NT2/D1 (cell line): Measurements from ENCODE around the gene GNB2.
"Not testable (repeated sequence)": the region's sequence is repeated elsewhere in the genome, so short reads cannot be mapped to it uniquely, and the experiment has no call there.

Experiments used
- DNase-seq: peaks from one replicate; pipeline ENCODE4 v3.0.0-alpha.2; 2011; ENCODE audit warnings: low read depth, low spot score
- H3K27me3 ChIP-seq: 2 replicates; pipeline ENCODE4 v1.6.0; 2011; ENCODE audit warnings: mild to moderate bottlenecking; ENCODE audit not compliant: insufficient read length, insufficient read depth
- H3K36me3 ChIP-seq: 2 replicates; pipeline ENCODE4 v1.6.1; 2011; ENCODE audit warnings: mild to moderate bottlenecking, low read length, mixed read lengths; ENCODE audit not compliant: insufficient read depth, insufficient read length
- H3K4me1 ChIP-seq: 2 replicates; pipeline ENCODE4 v1.5.1; 2011; ENCODE audit not compliant: insufficient read depth, insufficient read length
- H3K4me3 ChIP-seq: 2 replicates; pipeline ENCODE4 v1.5.1; 2011; ENCODE audit warnings: low read depth; ENCODE audit not compliant: insufficient read length
- H3K9ac ChIP-seq: 2 replicates; pipeline ENCODE4 v1.6.0; 2011; ENCODE audit warnings: low read depth; ENCODE audit not compliant: insufficient read length
- H3K9me3 ChIP-seq: 2 replicates; pipeline ENCODE4 v1.5.1; 2011; ENCODE audit warnings: mild to moderate bottlenecking, low read length; ENCODE audit not compliant: insufficient read depth
- SUZ12 ChIP-seq: IDR thresholded peaks from 2 replicates; pipeline ENCODE4 v1.6.1; 2011; ENCODE audit not compliant: insufficient read length, insufficient read depth; ENCODE audit errors: extremely low read depth
- YY1 ChIP-seq: IDR thresholded peaks from 2 replicates; pipeline ENCODE4 v1.6.1; 2011; ENCODE audit not compliant: insufficient read length, insufficient read depth
- ZNF274 ChIP-seq: IDR thresholded peaks from 2 replicates; pipeline ENCODE4 v1.6.1; 2011; ENCODE audit warnings: mild to moderate bottlenecking, low read depth, low read length

GNB2 gene

GRCh38 chr7:100711369-100711768 is 37.8 kb downstream of the GNB2 start:
- Histone ChIP-seq H3K9me3 (no peaks in the 10 kb centered on the region), H3K9ac (peak overlapping the region; percentile 2), H3K4me3 (no peak overlapping the region), H3K36me3 (peaks cover 24% of the 10 kb centered on the region), H3K27me3 (no peaks in the 10 kb centered on the region), H3K4me1 (peaks cover 5% of the 10 kb centered on the region)
- DNase-seq, result no peak
- TF ChIP-seq SUZ12, result no peak
- TF ChIP-seq YY1, result no peak
- no peak for TF ChIP-seq ZNF274

- Histone ChIP-seq H3K9ac (no peak overlapping the region), H3K4me1 (no peaks in the 10 kb centered on the region), H3K27me3 (peaks cover 4% of the 10 kb centered on the region), H3K9me3 (no peaks in the 10 kb centered on the region; the same call in 1 of the 2 replicates), H3K4me3 (no peak overlapping the region), H3K36me3 (no peaks in the 10 kb centered on the region)
- TF ChIP-seq ZNF274 (no peak), YY1 (no peak), SUZ12 (no peak)
- DNase-seq, result no peak
Observed at GRCh38 chr7:100714725-100715124, 41.2 kb downstream of the GNB2 start.

GRCh38 chr7:100717073-100717472 is 43.5 kb downstream of the GNB2 start:
- H3K36me3 ChIP-seq, H3K9ac ChIP-seq, H3K4me3 ChIP-seq, DNase-seq, H3K4me1 ChIP-seq, H3K9me3 ChIP-seq: not testable (repeated sequence)
- peaks cover 27% of the 10 kb centered on the region for H3K27me3 ChIP-seq

GRCh38 chr7:100719523-100720278 is 46.2 kb downstream of the GNB2 start:
- peak overlapping the region; percentile 59 for H3K9ac ChIP-seq
- no peaks in the 10 kb centered on the region for H3K36me3 ChIP-seq
- DNase-seq, result no peak
- H3K9me3 ChIP-seq, result no peaks in the 10 kb centered on the region; the same call in 1 of the 2 replicates
- no peak for TF ChIP-seq ZNF274
- TF ChIP-seq SUZ12, result no peak
- no peak for TF ChIP-seq YY1
- peaks cover 4% of the 10 kb centered on the region for H3K4me1 ChIP-seq
- H3K4me3 ChIP-seq, result peak overlapping the region; percentile 39
- peaks cover 41% of the 10 kb centered on the region for H3K27me3 ChIP-seq

- H3K27me3 ChIP-seq, result peaks cover 41% of the 10 kb centered on the region
- no peak for DNase-seq
- no peaks in the 10 kb centered on the region; the same call in 1 of the 2 replicates for H3K9me3 ChIP-seq
- peak within 1 kb of the TSS; percentile 39 for H3K4me3 ChIP-seq
- no peaks in the 10 kb centered on the region for H3K36me3 ChIP-seq
- peak within 1 kb of the TSS; percentile 64 for H3K9ac ChIP-seq
- TF ChIP-seq SUZ12, result no peak
- no peak for TF ChIP-seq YY1
- peaks cover 4% of the 10 kb centered on the region for H3K4me1 ChIP-seq
Observed at GRCh38 chr7:100720279-100720670, 46.7 kb downstream of the GNB2 start, which contains the start of gene EPO. TSS of gene EPO (plus strand) at chr7:100720468. CDS start at chr7:100720981, 513 bp downstream.

GRCh38 chr7:100720671-100721504 is 47.3 kb downstream of the GNB2 start:
- no peaks in the 10 kb centered on the region for H3K36me3 ChIP-seq
- H3K9me3 ChIP-seq, result no peaks in the 10 kb centered on the region; the same call in 1 of the 2 replicates
- H3K9ac ChIP-seq, result peak overlapping the region; percentile 64
- no peak for TF ChIP-seq ZNF274
- no peak for TF ChIP-seq YY1
- TF ChIP-seq SUZ12, result no peak
- H3K4me3 ChIP-seq, result peak overlapping the region; percentile 39
- DNase-seq, result no peak
- peaks cover 4% of the 10 kb centered on the region for H3K4me1 ChIP-seq
- H3K27me3 ChIP-seq, result peaks cover 41% of the 10 kb centered on the region

GRCh38 chr7:100721505-100721812 is 47.9 kb downstream of the GNB2 start:
- DNase-seq, result no peak
- H3K36me3 ChIP-seq, result no peaks in the 10 kb centered on the region
- no peaks in the 10 kb centered on the region; the same call in 1 of the 2 replicates for H3K9me3 ChIP-seq
- TF ChIP-seq SUZ12 (no peak), ZNF274 (no peak), YY1 (no peak)
- peak overlapping the region; percentile 56 for H3K9ac ChIP-seq
- H3K4me3 ChIP-seq, result no peak overlapping the region
- peaks cover 41% of the 10 kb centered on the region for H3K27me3 ChIP-seq
- peaks cover 4% of the 10 kb centered on the region for H3K4me1 ChIP-seq
